HG02884 (cell line): ENCODE results near the gene EPHA3.

ENCODE experiments used
- ATAC-seq: cut with Tn5 transposase; IDR thresholded peaks from one replicate; pipeline ENCODE4 v1.9.1; 2021; ENCODE audit warnings: mild to moderate bottlenecking, moderate library complexity; ENCODE audit not compliant: unreplicated experiment

EPHA3 gene

DNA sequence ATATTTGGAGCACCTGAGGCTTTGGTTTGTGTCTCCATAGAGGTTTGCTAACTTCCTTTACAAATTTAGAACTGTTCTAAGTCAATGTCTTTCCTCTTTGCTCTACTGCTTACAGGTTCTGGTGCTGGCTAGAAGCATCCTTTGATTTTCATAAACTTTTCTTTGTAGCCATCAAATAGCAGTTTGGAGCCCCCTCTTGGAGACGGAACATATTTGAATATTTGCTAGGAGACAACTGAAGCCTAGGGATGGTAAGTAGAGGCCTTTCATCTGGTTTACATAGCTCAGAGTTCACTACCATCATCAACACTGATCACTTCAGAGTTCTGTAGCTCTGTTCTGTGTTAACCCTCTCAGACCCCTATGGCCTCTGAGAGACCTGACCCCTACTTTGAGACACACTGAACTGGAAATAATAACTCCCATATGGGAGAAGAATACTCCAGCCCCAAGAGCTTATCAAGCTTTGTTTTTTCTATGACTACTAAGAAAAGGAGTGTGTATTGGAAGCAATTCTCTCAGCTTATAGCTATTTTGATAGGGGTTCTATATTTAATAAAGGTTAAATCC, 420.4 kb downstream of the EPHA3 start:
- no peak for ATAC-seq
